ENCODE measurements around the gene SERPINA1. TPM values are rescaled to one million over a fixed set of nuclear protein-coding genes. Genes with fewer than 3 reads are reported as not detected.

The SERPINA1 gene
- total and polyA plus RNA-seq, 7 donors: 0.78 to 5.5 (median 3.0) TPM

DNA sequence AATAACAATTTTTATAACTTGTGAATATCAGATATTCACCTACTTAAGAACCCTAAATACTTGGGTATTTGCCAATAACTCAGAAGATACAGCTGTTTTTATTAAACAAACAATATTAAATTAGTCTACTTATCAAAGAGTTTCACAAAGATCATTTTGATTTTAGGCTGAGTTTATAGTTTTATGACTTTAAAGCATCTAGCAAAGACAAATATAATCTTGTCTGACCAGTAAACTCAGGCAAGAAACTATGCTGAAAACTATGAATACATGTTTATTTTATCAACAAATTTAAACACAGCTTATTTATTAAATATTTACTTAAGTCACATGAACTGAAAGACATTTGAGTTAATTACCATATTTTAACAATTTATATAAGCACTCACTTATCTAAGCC is 18.5 kb upstream of the SERPINA1 start:
- no peaks in the 10 kb centered on the region for H3K36me3 ChIP-seq (ENCODE audit: insufficient read depth in 1 of 2, low read depth in 1 of 2)
- no peaks in the 10 kb centered on the region for H3K4me1 ChIP-seq
- H3K27ac ChIP-seq: no peak overlapping the region
- DNase-seq: no peak
- TF ChIP-seq, protein P1, sequence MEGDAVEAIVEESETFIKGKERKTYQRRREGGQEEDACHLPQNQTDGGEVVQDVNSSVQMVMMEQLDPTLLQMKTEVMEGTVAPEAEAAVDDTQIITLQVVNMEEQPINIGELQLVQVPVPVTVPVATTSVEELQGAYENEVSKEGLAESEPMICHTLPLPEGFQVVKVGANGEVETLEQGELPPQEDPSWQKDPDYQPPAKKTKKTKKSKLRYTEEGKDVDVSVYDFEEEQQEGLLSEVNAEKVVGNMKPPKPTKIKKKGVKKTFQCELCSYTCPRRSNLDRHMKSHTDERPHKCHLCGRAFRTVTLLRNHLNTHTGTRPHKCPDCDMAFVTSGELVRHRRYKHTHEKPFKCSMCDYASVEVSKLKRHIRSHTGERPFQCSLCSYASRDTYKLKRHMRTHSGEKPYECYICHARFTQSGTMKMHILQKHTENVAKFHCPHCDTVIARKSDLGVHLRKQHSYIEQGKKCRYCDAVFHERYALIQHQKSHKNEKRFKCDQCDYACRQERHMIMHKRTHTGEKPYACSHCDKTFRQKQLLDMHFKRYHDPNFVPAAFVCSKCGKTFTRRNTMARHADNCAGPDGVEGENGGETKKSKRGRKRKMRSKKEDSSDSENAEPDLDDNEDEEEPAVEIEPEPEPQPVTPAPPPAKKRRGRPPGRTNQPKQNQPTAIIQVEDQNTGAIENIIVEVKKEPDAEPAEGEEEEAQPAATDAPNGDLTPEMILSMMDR (IDR thresholded peaks at IDR 0.05): no peak
- no peak for ATAC-seq
- peaks cover 0 to 5% (median 5%) of the 10 kb centered on the region in 3 donors for H3K27me3 ChIP-seq (ENCODE audit: insufficient read depth in 3 of 3, low read length in 2 of 3)
- peaks cover 17% of the 10 kb centered on the region for H3K9me3 ChIP-seq
- intact Hi-C loops (cut with DNase I): no loop called here
- H3K4me3 ChIP-seq: no peak overlapping the region

DNA sequence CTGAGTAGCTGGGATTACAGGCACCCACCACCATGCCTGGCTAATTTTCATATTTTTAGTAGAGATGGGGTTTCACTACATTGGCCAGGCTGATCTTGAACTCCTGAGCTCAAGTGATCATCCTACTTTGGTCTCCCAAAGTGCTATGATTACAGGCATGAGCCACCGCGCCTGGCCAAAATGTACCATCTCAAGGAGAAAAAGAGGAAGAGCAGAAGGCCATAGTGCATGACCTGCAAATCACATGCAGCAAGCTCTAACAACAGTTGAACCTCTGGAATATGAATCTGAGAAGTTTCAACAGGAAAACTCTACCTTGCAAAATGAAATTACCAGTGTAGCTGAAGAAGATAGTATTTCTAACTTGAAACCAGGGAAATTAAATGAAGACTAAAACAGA is 17.1 kb upstream of the SERPINA1 start:
- no peak for ATAC-seq
- H3K27me3 ChIP-seq (ENCODE audit: insufficient read depth in 3 of 3, low read length in 2 of 3): peaks cover 0 to 5% (median 5%) of the 10 kb centered on the region in 3 donors
- no peak for DNase-seq
- peaks cover 17% of the 10 kb centered on the region for H3K9me3 ChIP-seq
- no peaks in the 10 kb centered on the region for H3K36me3 ChIP-seq (ENCODE audit: insufficient read depth in 1 of 2, low read depth in 1 of 2)
- 93 to 100% (median 94%) methylated on average over 2 of the region's 2 CpGs for WGBS, 3 donors
- H3K27ac ChIP-seq: no peak overlapping the region
- TF ChIP-seq, protein P1 (IDR thresholded peaks at IDR 0.05): no peak
- no peak overlapping the region for H3K4me3 ChIP-seq
- intact Hi-C loops (cut with DNase I): no loop called here
- no peaks in the 10 kb centered on the region for H3K4me1 ChIP-seq

DNA sequence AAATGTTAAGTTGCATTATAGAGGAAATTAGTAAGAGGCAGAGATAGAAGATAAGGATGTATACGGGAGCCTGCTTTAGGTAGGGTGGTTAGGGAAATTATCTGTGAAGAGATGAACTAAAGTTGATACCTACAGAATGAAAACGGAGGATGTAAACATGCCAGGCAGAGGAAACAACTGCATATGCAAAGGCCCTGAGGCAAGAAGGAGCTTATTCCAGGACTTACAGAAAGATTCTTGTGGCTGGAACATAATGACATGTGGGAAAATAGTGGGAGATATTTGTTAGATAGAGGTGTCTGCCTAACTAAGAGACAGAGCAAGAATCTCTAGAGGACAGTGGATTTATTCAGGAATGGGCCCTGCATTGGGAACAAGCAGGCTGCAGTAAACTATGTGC is 16.2 kb upstream of the SERPINA1 start:
- no peaks in the 10 kb centered on the region for H3K4me1 ChIP-seq
- intact Hi-C loops (cut with DNase I): no loop called here
- H3K27me3 ChIP-seq (ENCODE audit: insufficient read depth in 3 of 3, low read length in 2 of 3): peaks cover 0 to 5% (median 5%) of the 10 kb centered on the region in 3 donors
- peaks cover 17% of the 10 kb centered on the region for H3K9me3 ChIP-seq
- no peaks in the 10 kb centered on the region for H3K36me3 ChIP-seq (ENCODE audit: insufficient read depth in 1 of 2, low read depth in 1 of 2)
- TF ChIP-seq, protein P1 (IDR thresholded peaks at IDR 0.05): no peak
- no peak overlapping the region for H3K27ac ChIP-seq
- WGBS, 3 donors: 81 to 86% (median 85%) methylated on average over 2 of the region's 2 CpGs
- H3K4me3 ChIP-seq: no peak overlapping the region
- DNase-seq (no peak), ATAC-seq (no peak)

DNA sequence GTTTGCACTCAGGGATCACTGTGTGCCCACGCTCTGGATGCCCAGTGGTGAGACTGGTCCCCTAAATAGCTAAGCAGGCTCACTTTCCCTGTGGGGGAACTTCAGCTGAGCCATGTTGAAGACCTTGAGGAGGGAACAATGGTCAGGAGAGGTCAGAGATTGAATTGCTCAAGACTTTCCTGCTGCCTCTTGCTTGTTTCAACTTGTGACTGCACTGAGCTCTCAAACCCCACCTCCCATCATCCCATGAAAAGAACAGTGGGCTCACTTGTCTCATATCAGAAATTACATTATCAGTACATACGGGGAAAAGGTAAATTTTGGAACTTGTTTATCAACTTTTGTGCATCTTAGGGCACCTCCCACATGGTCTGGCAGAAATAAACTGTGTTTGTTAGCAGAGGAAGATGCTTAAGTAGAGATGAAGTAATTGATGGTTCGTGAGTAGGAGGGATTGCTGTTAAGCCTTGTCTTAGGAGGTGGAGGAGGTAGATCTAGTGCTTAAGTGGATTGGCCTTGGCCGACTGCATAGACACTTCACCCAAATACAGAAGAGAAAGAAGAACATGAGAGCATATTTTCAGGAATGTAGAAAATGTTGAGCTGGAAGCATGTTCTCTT is 15.0 kb upstream of the SERPINA1 start:
- 67 to 74% (median 69%) methylated on average over 4 of the region's 4 CpGs for WGBS, 3 donors
- no peak overlapping the region for H3K4me3 ChIP-seq
- peaks cover 0 to 5% (median 5%) of the 10 kb centered on the region in 3 donors for H3K27me3 ChIP-seq (ENCODE audit: insufficient read depth in 3 of 3, low read length in 2 of 3)
- H3K9me3 ChIP-seq: peaks cover 17% of the 10 kb centered on the region
- DNase-seq (no peak), ATAC-seq (no peak)
- H3K27ac ChIP-seq: no peak overlapping the region
- TF ChIP-seq, protein P1 (IDR thresholded peaks at IDR 0.05): no peak
- H3K4me1 ChIP-seq: no peaks in the 10 kb centered on the region
- intact Hi-C loops (cut with DNase I): no loop called here
- H3K36me3 ChIP-seq (ENCODE audit: insufficient read depth in 1 of 2, low read depth in 1 of 2): no peaks in the 10 kb centered on the region

DNA sequence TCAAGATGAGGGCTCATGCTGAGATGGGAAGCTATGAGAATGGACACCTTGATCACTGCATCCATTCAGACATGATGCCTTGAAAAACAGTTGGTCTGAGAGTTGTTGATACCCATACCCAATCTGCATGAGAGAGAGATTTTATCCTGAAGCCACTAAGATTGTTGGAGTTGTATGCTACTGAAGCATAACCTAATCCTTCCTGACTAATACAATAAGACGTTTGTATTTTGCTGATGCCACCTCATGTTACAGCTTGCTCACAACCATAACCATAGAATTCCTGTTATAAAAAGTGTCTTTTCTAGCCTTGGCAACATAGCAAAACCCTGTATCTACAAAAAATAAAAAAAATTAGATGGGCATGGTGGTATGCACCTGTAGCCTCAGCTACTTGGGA is 12.7 kb upstream of the SERPINA1 start:
- DNase-seq: no peak
- Histone ChIP-seq H3K4me3 (no peak overlapping the region), H3K27me3 (ENCODE audit: insufficient read depth in 3 of 3, low read length in 2 of 3) (peaks cover 0 to 11% (median 2%) of the 10 kb centered on the region in 3 donors), H3K9me3 (peaks cover 4% of the 10 kb centered on the region), H3K27ac (no peak overlapping the region), H3K4me1 (no peaks in the 10 kb centered on the region), H3K36me3 (ENCODE audit: insufficient read depth in 1 of 2, low read depth in 1 of 2) (no peaks in the 10 kb centered on the region)
- TF ChIP-seq, protein P1 (IDR thresholded peaks at IDR 0.05): no peak
- intact Hi-C loops (cut with DNase I): no loop called here
- 36% methylated on average over 1 of the region's 1 CpG for WGBS, 3 donors
- no peak for ATAC-seq

All from psoas muscle (tissue), 8 donors.